ENCODE measurements around the gene NPIPB9.
"Not testable (repeated sequence)": the region's sequence is repeated elsewhere in the genome, so short reads cannot be mapped to it uniquely, and the experiment has no call there.

NPIPB9 gene

DNA sequence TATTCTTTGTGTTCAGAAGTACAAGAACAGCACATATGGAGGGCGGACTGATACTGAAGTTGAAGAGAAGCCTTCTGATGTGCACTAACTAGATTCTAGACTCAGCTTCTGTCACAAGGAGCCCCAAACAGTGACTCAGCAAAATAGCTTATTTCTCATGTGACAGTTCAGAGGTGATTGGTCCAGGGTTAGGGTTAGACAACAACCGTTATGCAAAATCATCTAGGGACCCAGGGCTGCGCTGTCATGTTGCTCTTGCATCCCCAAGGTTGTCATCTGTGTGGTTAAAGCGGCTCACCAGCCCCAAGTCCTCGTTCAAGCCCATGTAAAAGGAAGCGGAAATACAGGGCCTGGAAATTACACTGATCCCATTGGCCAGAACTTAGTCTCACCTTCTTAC lies 30.1 kb downstream of the NPIPB9 start:
- H3K27ac ChIP-seq; H3K9me3 ChIP-seq; H3K36me3 ChIP-seq; H3K27me3 ChIP-seq; H3K4me3 ChIP-seq (ENCODE audit: low read depth in 1 of 2, low read length in 1 of 2); H3K4me1 ChIP-seq (ENCODE audit: control insufficient read depth in 1 of 2, insufficient read depth in 1 of 2, low read depth in 1 of 2, low read length in 1 of 2): not testable (repeated sequence)

DNA sequence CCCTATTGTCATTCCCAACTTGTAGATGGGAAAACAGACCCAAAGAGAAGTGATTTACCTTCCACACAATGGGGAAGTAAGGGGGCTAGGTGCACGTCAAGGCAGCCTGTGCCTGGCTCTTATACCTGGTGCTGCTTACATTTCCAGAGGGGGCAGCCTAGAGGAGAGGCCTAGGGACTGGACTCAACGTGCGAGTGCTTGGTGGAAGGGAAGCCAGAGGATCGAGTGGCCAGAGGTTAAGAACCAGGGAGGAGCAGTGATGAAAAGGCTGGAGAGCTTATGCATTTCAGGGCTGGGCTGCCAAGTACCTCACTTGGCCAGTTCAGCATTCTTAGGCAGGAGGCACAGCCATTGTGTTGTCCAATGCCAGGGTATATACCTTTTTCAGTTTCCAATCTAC lies 30.8 kb downstream of the NPIPB9 start:
- H3K27me3 ChIP-seq; H3K4me3 ChIP-seq (ENCODE audit: low read depth in 1 of 2, low read length in 1 of 2); H3K27ac ChIP-seq; H3K4me1 ChIP-seq (ENCODE audit: control insufficient read depth in 1 of 2, insufficient read depth in 1 of 2, low read depth in 1 of 2, low read length in 1 of 2); H3K9me3 ChIP-seq; H3K36me3 ChIP-seq: not testable (repeated sequence)

DNA sequence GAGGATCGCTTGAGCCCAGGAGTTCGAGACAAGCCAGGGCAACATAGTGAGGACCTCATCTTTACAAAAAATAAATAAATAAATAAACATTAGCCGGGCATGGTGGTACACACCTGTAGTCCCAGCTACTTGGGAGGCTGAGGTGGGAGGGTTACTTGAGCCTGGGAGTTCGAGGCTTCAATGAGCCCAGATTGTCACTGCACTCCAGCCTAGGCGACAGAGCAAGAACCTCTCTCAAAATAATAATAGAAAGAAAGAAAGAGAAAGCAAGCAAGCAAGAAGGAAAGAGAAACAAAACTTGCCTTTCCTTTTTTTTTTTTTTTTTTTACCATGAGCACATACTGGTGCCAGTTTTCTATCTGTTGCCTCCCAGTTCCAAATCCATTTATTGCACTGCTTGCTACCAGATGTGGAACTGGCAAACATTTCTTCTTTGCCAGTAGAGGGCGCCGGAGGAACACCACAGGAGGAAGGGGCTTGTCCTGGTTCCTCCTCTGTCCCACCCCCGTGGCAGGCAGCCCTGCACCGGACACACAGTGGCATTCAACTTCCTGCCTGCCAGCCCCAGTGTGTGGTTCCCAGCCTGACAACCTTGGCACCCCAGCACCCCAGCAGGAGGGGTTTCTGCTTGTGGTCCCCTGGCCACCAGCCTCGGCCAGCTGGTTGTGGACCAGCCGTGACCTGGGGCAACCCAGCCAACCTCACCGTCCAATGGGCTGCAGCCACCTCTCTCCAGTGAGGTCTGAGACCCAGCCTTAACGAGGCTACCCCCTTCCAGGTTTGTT lies 50.8 kb downstream of the NPIPB9 start:
- not testable (repeated sequence) for H3K36me3 ChIP-seq; H3K4me3 ChIP-seq (ENCODE audit: low read depth in 1 of 2, low read length in 1 of 2); H3K27me3 ChIP-seq; H3K9me3 ChIP-seq; H3K4me1 ChIP-seq (ENCODE audit: control insufficient read depth in 1 of 2, insufficient read depth in 1 of 2, low read depth in 1 of 2, low read length in 1 of 2); H3K27ac ChIP-seq

DNA sequence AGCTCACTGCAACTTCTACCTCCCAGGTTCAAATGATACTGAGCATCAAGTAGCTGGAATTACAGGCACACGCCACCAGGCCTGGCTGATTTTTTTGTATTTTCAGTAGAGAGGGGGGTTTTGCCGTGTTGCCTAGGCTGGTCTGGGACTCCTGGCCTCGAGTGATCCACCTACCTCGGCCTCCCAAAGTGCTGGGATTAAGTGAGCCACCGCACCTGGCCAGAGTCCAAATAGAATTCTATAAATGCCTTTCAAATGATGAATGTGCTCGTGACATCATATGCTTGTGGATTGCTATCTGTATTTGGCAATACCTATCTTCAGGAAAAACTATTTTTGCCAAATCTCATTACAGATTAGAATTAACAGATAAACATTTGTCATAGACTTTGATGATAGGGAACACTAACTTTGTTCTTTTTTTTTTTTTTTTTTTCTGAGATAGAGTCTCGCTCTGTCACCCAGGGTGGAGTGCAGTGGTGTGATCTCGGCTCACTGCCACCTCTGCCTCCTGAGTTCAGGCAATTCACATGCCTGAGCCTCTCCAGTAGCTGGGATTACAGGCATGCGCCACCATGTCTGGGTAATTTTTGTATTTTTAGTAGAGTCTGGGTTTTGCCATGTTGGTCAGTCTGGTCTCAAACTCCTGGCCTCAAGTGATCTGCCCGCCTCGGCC lies 56.0 kb downstream of the NPIPB9 start:
- H3K4me3 ChIP-seq (ENCODE audit: low read depth in 1 of 2, low read length in 1 of 2); H3K4me1 ChIP-seq (ENCODE audit: control insufficient read depth in 1 of 2, insufficient read depth in 1 of 2, low read depth in 1 of 2, low read length in 1 of 2); H3K27me3 ChIP-seq; H3K27ac ChIP-seq; H3K36me3 ChIP-seq; H3K9me3 ChIP-seq: not testable (repeated sequence)

DNA sequence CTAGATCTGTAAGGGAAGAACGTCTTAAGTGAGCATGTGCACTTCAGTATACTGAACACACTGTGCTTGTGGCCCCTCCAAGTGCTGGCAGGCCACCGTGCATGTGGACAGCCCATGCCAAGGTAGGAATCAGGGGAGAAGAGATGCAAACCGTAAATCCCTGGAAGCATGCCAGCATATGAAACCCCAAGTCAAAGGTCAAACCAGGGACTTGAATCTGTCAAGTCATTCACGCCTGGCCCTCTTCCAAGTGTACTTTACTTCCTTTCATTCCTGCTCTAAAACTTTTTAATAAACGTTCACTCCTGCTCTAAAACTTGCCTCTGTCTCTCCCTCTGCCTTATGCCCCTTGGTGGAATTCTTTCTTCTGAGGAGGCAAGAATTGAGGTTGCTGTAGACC lies 68.4 kb downstream of the NPIPB9 start:
- no peak overlapping the region for H3K27ac ChIP-seq

DNA sequence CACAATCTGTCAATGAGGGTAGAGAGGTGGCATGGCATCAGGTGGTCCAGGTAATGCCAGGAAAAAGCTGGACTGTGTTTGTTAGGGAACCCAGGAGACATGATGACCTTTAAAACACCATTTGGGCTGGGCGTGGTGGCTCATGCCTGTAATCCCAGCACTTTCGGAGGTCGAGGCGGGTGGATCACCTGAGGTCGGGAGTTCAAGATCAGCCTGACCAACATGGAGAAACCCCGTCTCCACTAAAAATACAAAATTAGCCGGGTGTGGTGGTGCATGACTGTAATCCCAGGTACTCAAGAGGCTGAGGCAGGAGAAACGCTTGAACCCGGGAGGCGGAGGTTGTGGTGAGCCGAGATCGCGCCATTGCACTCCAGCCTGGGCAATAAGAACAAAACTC lies 69.0 kb downstream of the NPIPB9 start:
- not testable (repeated sequence) for H3K27ac ChIP-seq; H3K9me3 ChIP-seq; H3K4me3 ChIP-seq (ENCODE audit: low read depth in 1 of 2, low read length in 1 of 2); H3K36me3 ChIP-seq; H3K27me3 ChIP-seq
- peaks cover 13 to 20% of the 10 kb centered on the region in 2 experiments for H3K4me1 ChIP-seq (ENCODE audit: control insufficient read depth in 1 of 2, insufficient read depth in 1 of 2, low read depth in 1 of 2, low read length in 1 of 2)

More for the DNA sequence above, 68.4 kb downstream of the NPIPB9 start:
- Histone ChIP-seq H3K9me3 (no peaks in the 10 kb centered on the region), H3K4me3 (ENCODE audit: low read depth in 1 of 2, low read length in 1 of 2) (no peak overlapping the region), H3K27me3 (no peaks in the 10 kb centered on the region), H3K36me3 (no peaks in the 10 kb centered on the region), H3K4me1 (ENCODE audit: control insufficient read depth in 1 of 2, insufficient read depth in 1 of 2, low read depth in 1 of 2, low read length in 1 of 2) (peaks cover 13 to 16% of the 10 kb centered on the region in 2 experiments)
- TF ChIP-seq, protein P1, sequence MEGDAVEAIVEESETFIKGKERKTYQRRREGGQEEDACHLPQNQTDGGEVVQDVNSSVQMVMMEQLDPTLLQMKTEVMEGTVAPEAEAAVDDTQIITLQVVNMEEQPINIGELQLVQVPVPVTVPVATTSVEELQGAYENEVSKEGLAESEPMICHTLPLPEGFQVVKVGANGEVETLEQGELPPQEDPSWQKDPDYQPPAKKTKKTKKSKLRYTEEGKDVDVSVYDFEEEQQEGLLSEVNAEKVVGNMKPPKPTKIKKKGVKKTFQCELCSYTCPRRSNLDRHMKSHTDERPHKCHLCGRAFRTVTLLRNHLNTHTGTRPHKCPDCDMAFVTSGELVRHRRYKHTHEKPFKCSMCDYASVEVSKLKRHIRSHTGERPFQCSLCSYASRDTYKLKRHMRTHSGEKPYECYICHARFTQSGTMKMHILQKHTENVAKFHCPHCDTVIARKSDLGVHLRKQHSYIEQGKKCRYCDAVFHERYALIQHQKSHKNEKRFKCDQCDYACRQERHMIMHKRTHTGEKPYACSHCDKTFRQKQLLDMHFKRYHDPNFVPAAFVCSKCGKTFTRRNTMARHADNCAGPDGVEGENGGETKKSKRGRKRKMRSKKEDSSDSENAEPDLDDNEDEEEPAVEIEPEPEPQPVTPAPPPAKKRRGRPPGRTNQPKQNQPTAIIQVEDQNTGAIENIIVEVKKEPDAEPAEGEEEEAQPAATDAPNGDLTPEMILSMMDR (IDR thresholded peaks at IDR 0.05), result no peak

DNA sequence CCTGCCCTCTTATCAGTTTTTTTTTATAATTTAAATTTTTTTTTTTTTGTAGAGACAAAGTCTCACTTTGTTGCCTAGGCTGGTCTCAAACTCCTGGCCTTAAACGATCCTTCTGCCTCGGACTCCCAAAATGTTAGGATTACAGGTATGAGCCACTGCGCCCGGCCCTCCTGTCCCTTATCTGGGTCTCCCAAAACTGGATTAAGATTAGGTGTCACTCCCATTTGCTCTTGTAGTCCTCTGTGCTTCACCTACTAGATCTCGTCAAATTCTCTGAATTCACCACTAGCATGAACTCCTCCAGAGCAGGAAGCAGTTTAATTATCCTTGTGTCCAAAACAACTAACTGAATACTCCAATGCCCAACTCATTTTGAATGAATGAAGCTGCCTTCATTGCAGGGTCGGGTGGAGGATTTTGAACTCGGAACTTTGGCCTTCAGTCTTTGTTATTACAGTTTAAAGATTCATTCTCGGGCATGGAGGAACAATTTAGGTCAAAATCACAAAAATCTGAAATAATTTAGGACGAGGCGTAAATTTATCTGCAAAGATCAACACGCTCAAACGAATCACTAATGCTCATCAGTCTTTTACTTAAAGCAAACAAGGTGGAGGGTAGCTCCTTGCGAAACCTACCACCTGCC lies 70.4 kb downstream of the NPIPB9 start:
- TF ChIP-seq, protein P1 (IDR thresholded peaks at IDR 0.05), result no peak
- H3K27me3 ChIP-seq, result no peaks in the 10 kb centered on the region
- H3K9me3 ChIP-seq, result no peaks in the 10 kb centered on the region
- peak overlapping the region; percentile 98 for H3K27ac ChIP-seq
- peak overlapping the region; percentile 86 to 93 for H3K4me3 ChIP-seq (ENCODE audit: low read depth in 1 of 2, low read length in 1 of 2)
- peaks cover 18% of the 10 kb centered on the region for H3K36me3 ChIP-seq
- peaks cover 13 to 20% of the 10 kb centered on the region in 2 experiments for H3K4me1 ChIP-seq (ENCODE audit: control insufficient read depth in 1 of 2, insufficient read depth in 1 of 2, low read depth in 1 of 2, low read length in 1 of 2)

Data from neutrophil (primary cell).